Loucy (cell line): ENCODE measurements around the gene SRD5A2.

Experiments used
- H2AFZ ChIP-seq: fragments of 200-600 bp; sonication (generic); 2 replicates; pipeline ENCODE4 v1.6.0; 2016; ENCODE audit warnings: antibody characterized with exemption, mild to moderate bottlenecking, low read length, moderate library complexity
- H3F3A ChIP-seq: fragments of 200-600 bp; 2 replicates; pipeline ENCODE4 v1.6.0; 2016; ENCODE audit warnings: antibody characterized with exemption, low read depth, mild to moderate bottlenecking
- H3K27me3 ChIP-seq: fragments of 200-600 bp; sonication (generic); 2 replicates; pipeline ENCODE4 v1.6.1; 2014; ENCODE audit warnings: low read length, mild to moderate bottlenecking; ENCODE audit not compliant: insufficient read depth, poor library complexity, severe bottlenecking
- H3K36me3 ChIP-seq: fragments of 200-600 bp; sonication (generic); 2 replicates; pipeline ENCODE4 v1.6.1; 2016; ENCODE audit warnings: low read length; ENCODE audit not compliant: insufficient read depth
- H3K4me1 ChIP-seq: fragments of 200-600 bp; sonication (generic); 2 replicates; pipeline ENCODE4 v1.5.1; 2014; ENCODE audit warnings: low read length, mild to moderate bottlenecking; ENCODE audit not compliant: insufficient read depth, poor library complexity, severe bottlenecking
- H3K4me2 ChIP-seq: fragments of 200-600 bp; sonication (generic); 2 replicates; pipeline ENCODE4 v1.6.0; 2014; ENCODE audit warnings: antibody characterized with exemption, low read length, low read depth, mild to moderate bottlenecking; ENCODE audit not compliant: poor library complexity, severe bottlenecking
- H3K4me3 ChIP-seq: fragments of 200-600 bp; sonication (generic); 2 replicates; pipeline ENCODE4 v1.5.1; 2014; ENCODE audit warnings: low read length, mild to moderate bottlenecking, mixed read lengths; ENCODE audit not compliant: poor library complexity, severe bottlenecking
- H3K79me2 ChIP-seq: fragments of 200-600 bp; sonication (generic); 2 replicates; pipeline ENCODE4 v1.6.1; 2014; ENCODE audit warnings: low read length; ENCODE audit not compliant: insufficient read depth
- H3K9ac ChIP-seq: fragments of 200-600 bp; sonication (generic); 2 replicates; pipeline ENCODE4 v1.6.0; 2014; ENCODE audit warnings: mild to moderate bottlenecking, low read depth, low read length, moderate library complexity; ENCODE audit not compliant: poor library complexity, severe bottlenecking
- H3K9me2 ChIP-seq: fragments of 200-600 bp; sonication (generic); replicated peaks from 2 replicates; pipeline ENCODE4 v1.6.1; 2016; ENCODE audit warnings: low read depth, low read length, mixed read lengths
- H3K9me3 ChIP-seq: fragments of 200-600 bp; sonication (generic); 2 replicates; pipeline ENCODE4 v1.6.1; 2014; ENCODE audit warnings: mild to moderate bottlenecking, antibody characterized with exemption, low read length, low read depth; ENCODE audit not compliant: insufficient read depth
- H4K20me1 ChIP-seq: fragments of 200-600 bp; sonication (generic); 2 replicates; pipeline ENCODE4 v1.6.0; 2014; ENCODE audit warnings: antibody characterized with exemption, low read length, mild to moderate bottlenecking; ENCODE audit not compliant: insufficient read depth, poor library complexity, severe bottlenecking
- CTCF ChIP-seq: fragments of 200-600 bp; sonication (generic); conservative IDR thresholded peaks from 2 replicates; pipeline ENCODE4 v1.5.1; 2014; ENCODE audit warnings: mild to moderate bottlenecking, antibody characterized with exemption, low read length
- EZH2phosphoT487 ChIP-seq: fragments of 200-600 bp; IDR thresholded peaks from 2 replicates; pipeline ENCODE4 v1.6.1; 2018; ENCODE audit warnings: antibody characterized with exemption, mild to moderate bottlenecking, moderate library complexity, borderline replicate concordance

The SRD5A2 gene

GRCh38 chr2:31526946-31527732, 53.6 kb downstream of the SRD5A2 start:
- no peaks in the 10 kb centered on the region for H3F3A ChIP-seq
- no peaks in the 10 kb centered on the region for H3K9me3 ChIP-seq
- no peak overlapping the region for H3K4me3 ChIP-seq
- H2AFZ ChIP-seq, result no peak overlapping the region
- no peaks in the 10 kb centered on the region for H4K20me1 ChIP-seq
- H3K36me3 ChIP-seq, result no peaks in the 10 kb centered on the region
- no peak overlapping the region for H3K9ac ChIP-seq
- no peaks in the 10 kb centered on the region for H3K79me2 ChIP-seq
- no peak for TF ChIP-seq EZH2phosphoT487
- TF ChIP-seq CTCF, result no peak
- no peaks in the 10 kb centered on the region for H3K27me3 ChIP-seq
- H3K4me1 ChIP-seq, result no peaks in the 10 kb centered on the region
- no peaks in the 10 kb centered on the region for H3K9me2 ChIP-seq
- no peak overlapping the region for H3K4me2 ChIP-seq

- Histone ChIP-seq H4K20me1 (no peaks in the 10 kb centered on the region), H3K9ac (no peak overlapping the region), H3K9me2 (no peaks in the 10 kb centered on the region), H3K9me3 (no peaks in the 10 kb centered on the region), H3K4me2 (no peak overlapping the region), H3K36me3 (no peaks in the 10 kb centered on the region), H3F3A (no peaks in the 10 kb centered on the region), H3K27me3 (no peaks in the 10 kb centered on the region), H3K4me3 (no peak overlapping the region), H2AFZ (no peak overlapping the region), H3K4me1 (no peaks in the 10 kb centered on the region), H3K79me2 (no peaks in the 10 kb centered on the region)
- TF ChIP-seq CTCF (no peak), EZH2phosphoT487 (no peak)
Measured at GRCh38 chr2:31525876-31526275, 54.9 kb downstream of the SRD5A2 start.

- TF ChIP-seq EZH2phosphoT487 (no peak), CTCF (no peak)
- H3K27me3 ChIP-seq, result no peaks in the 10 kb centered on the region
- no peak overlapping the region for H3K4me2 ChIP-seq
- H3K9me2 ChIP-seq, result no peaks in the 10 kb centered on the region
- H2AFZ ChIP-seq, result no peak overlapping the region
- no peaks in the 10 kb centered on the region for H3K4me1 ChIP-seq
- no peaks in the 10 kb centered on the region for H3K79me2 ChIP-seq
- H3F3A ChIP-seq, result no peaks in the 10 kb centered on the region
- no peak overlapping the region for H3K9ac ChIP-seq
- H3K9me3 ChIP-seq, result no peaks in the 10 kb centered on the region
- H3K4me3 ChIP-seq, result no peak overlapping the region
- no peaks in the 10 kb centered on the region for H4K20me1 ChIP-seq
- no peaks in the 10 kb centered on the region for H3K36me3 ChIP-seq
Measured at GRCh38 chr2:31524592-31524991, 56.1 kb downstream of the SRD5A2 start.
